HG03520 (cell line): ENCODE data around the gene PRKCZ.

ENCODE experiments used
- ATAC-seq: cut with Tn5 transposase; IDR thresholded peaks from one replicate; pipeline ENCODE4 v1.9.1; 2021; ENCODE audit warnings: mild to moderate bottlenecking, moderate library complexity; ENCODE audit not compliant: unreplicated experiment

The PRKCZ gene

GRCh38 chr1:2201062-2201461 lies 150.9 kb downstream of the PRKCZ start:
- no peak for ATAC-seq

GRCh38 chr1:2202008-2202575 lies 151.9 kb downstream of the PRKCZ start:
- no peak for ATAC-seq

- no peak for ATAC-seq
These were observed 152.8 kb downstream of the PRKCZ start for GRCh38 chr1:2202843-2203601.

GRCh38 chr1:2203671-2204414 lies 153.6 kb downstream of the PRKCZ start:
- ATAC-seq, result no peak

- no peak for ATAC-seq
These were observed 154.4 kb downstream of the PRKCZ start for GRCh38 chr1:2204415-2205190.

DNA sequence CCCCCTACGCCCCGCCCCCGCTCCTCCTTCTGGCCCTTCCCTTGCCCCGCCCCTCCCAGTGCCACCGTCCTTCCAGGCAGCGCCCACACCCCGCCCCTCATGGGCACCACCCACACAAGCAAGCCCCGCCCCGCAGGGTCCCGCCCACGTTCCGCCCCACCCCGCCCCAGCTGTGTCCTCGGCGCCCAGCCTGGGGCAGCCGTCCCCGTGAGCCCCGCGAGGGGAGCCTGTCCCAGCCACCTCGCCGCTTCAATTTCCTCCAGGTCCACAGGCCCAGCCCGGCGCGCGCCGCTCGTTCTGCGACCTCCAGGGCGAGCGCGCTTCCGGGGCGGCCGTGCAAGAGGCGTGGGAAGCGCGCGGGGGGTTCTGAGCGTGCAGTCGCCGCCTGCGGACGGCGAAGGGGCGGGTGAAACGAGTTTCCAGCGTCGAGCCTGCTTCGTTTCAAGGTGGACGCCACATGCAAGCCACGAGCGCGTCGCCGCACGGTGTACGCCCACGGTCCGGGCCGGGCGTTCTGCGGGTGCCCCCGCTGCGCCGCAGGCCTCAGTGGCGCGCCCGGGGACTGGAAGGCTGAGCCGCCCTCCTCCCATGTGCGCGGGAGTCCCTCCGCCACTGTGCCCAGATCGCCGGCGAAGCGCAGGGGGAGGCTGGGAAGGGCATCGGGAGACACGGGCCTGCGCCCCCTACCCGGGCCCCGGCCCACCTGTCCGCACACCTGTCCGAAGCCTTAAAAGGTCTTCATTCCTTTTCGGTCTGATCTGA lies 155.2 kb downstream of the PRKCZ start:
- peak; percentile 52 for ATAC-seq

- no peak for ATAC-seq
These were observed 156.7 kb downstream of the PRKCZ start for GRCh38 chr1:2206813-2207487.

DNA sequence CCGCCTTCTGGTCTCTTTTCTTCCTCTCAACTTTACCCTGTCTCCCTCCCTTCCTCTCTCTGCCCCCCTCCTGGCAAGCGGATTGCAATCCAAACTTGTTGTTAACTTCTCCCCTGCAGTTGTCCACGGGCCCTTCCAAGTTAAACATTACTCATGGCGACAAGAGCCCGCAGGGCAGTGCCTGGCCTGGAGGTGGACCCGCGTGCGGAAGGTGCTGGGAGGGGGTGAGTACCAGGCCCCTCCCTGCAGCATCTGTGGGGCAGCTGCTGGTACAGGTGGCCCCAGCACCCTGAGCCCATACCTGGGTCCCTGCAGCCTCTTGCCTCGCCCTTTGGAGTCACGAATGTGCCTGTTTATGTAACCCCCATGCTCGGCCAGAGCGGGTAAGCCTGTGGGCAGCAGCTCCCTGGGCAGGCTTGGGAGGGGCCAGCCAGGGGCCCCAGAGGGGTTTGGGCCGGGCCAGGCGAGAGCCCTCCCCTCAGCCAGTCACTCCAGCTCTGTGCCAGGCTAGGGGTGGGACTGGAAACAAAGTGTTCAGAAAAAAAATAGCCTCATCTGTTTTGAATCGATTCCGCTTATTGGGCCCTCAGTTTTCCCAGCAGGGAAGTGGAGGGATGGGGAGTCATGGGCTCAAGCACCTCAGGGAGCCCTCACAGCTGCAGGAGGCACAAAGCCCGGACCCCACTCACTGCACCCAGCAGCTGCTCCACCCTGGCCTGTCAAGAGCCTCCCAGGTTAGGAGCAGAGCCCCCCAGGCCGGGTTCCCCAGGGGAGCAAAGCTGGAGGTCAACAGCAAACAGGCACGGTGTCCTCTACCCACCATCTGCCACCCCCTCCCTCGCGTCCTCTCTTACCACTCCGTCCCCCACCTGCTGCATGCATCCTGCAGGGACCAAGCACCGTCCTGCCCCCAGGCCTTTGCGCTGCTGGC lies 158.4 kb downstream of the PRKCZ start:
- ATAC-seq, result no peak

GRCh38 chr1:2209400-2210083 lies 159.3 kb downstream of the PRKCZ start:
- ATAC-seq, result no peak

DNA sequence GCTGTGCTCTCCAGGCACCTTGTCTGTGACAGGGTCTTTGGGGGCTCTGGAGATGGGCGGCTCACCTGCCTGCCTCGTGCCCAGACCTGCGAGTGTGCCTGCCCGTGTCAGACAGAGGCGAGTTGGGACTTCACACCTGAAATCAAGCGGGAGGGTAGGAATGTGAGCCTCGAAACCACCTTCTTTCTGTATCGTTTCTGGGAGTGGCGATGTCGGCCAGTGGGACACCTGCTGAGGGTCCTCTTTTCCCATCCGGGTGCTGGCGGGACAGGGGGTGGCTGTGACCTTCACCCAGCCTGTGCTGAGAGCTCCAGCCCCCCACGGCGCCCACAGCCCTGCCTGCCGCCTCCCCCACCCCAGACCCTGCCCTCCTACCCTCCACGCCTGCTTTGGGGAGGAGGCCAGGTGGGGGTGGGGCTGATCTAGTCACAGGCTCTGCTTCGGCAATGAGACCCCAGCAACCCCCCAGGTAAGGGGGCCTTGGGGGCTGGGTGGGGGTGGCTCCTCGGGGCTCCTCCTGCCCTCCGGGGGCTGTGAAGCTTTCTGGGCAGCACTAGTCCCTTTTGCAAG lies 160.0 kb downstream of the PRKCZ start:
- ATAC-seq, result no peak

DNA sequence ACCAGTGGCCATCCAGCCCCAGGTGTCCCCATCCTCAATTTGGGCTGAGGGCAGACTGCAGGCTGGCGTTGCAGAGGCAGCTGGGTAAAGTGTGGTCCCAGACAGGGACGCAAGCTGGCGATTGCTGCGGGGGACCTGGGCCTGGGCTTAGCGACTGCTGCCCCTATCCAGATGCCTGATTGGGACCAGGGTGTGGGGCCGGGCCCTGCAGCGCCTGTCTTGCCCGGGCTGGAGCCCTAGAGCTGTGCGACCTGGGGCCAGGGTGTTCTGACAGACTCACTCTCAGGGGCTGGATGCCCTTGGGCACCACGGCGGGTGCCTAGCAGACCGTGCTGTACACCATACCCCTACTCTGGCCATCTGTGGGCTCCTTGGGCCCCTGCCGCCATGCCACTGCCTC lies 160.6 kb downstream of the PRKCZ start:
- ATAC-seq, result no peak

DNA sequence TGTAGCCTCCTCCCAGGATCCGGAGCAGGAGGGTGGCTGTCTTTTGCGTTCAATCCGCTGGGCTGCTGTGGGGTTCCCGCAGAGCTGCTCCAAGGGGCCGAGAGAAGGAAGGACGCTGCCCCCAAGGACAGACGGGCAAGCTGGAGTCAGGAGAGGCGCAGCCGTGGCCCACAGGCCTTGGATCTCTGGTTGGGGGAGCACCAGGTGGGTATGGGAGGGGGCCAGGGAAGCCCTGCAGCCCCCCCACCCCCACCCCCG lies 162.0 kb downstream of the PRKCZ start:
- no peak for ATAC-seq

DNA sequence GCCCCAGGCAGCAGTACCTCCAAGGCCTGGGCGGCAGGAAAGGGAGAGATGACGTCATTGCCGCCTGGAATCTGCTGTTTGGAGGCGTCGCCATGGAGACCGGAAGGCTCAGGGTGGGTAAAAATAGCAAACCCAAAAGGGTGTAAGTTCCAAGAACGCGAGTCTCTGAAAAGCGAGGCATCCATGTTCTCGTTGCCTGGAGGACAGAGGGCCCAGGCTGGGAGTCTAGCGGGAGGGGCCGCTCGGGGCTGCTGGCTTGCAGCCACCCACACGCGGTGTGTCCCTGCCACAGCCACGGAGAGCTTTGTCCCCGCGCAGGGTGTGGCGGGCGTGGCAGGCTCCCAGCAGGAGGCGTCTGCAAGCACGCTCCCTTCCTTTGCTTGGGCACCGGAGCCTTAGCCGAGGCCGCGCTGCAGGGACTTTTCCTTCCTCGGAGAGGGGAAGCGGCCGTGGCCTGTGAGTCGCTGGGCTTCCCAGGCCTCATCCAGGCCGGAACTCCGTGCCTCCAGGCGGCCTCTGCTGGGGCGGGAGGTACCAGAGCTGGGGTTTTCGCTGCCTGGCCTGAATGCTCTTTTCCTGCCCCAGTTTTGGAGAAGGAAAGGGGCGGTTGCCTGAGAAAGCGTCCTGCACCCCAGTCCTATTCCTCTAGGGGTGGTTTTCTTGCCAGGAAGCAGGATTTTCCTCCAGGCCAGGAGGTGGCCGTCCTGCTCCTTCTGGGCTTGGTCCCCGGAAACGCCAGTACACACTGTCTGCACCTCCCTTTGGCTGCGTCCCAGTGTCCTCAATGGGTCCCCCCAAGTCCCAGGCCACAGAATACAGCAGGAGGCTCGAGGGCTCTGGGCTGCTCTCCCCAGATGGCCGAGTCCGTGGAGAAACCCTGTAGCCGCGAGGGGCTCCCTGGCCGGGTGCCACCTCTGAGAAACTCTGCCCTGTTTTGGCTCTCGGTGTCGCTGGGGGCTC lies 162.6 kb downstream of the PRKCZ start:
- ATAC-seq, result no peak

DNA sequence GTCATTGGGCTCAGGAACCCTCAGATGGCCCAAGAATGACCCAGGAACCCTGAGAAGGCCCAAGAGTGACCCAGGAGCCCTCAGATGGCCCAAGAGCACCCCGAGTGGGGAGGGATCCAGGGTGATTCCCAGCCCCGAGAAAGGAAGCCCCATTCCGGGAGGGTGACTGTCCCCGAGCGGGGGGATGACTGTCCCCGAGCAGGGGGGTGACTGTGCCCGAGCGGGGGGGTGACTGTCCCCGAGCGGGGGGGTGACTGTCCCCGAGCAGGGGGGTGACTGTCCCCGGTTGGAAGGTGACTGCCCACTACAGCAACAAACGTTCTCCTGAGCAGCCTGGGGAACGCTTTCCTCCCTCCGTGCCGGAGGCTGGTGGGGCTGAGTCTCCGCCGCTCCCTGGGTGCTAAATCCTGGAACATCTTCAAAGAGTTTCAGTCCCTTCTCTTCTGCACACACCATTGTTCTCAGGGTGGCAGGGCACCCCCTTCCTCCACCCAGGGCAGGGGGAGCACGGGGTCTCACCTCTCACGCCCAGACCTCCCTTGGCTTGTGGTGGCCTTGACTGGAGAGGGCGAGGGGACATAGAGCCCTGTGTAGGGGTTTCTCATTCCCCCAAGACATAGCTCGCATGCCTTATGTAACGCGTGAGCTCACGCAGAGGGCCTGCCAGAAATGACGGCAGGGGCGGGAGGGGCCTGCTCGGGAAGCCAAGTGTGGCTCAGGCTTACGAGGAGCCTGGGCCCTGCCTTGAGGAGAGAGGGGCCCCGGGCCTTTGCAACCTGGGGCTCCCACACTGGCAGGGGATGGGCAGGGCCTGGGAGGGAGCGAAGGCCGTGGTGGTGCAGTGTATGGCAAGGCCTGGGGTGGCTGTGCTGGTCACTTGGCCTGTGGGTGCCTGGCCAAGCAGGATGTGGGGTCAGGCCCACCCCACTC lies 163.6 kb downstream of the PRKCZ start:
- ATAC-seq, result no peak

DNA sequence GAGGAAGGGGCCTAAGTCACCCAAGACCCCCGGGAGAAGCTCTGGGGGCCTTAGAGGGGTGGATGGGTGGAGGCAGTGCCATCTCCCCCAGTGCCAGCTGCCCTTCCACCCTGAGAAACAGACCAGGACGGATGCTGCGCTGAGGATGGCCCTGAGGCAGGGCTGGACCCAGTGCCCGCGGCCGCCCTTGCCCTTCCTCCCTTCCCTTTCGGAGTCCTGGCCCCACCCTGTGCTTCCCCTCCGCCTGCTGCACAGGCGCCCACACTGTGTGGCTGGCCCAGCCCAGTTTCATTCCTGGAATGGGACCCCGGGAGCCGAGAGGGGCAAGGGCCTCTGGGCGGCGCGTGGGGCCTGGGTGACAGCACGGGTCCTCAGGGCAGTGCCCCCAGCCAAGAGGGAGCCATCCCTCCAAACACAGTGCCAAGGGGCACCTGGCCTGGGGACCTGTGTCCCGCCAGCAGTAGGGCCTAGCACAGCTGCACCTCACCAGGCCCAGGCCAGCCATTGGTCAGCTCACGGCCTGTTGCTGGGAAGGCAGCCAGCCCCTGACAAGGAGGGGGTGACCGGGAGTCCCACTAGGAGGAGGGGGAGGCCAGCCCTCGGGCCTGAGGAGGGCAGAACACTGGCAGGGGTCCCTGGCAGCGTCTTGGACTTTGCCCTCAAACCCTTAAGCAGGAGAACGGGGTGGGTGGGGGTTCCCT lies 164.5 kb downstream of the PRKCZ start:
- no peak for ATAC-seq

DNA sequence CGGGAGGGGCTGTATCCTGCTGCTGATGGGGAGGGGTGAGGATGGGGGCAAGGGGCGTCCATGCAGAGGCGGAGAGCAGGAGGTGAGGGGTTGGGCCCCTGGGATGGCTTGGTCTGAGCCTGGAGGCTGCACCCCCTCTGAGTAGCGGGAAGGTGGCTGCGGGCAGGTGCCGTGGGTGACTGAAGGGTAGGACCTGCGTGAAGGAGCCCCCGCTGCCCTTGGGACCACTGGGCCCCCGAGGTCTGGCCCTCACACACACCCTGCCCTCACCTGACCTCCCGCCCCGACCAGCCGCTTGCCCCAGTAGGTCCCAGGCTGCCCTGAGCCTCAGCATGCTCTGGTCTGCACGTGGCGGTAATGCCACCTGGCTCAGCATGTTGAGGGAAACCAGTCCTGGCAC lies 165.1 kb downstream of the PRKCZ start:
- ATAC-seq, result no peak
